GM23338 (cell line): ENCODE measurements around the gene FBXW11. TPM values are rescaled to one million over a fixed set of nuclear protein-coding genes. Genes with fewer than 3 reads are reported as not detected.

Source experiments
- ATAC-seq: fragments of 200-7000 bp; cut with Tn5 transposase; 3 replicates; pipeline ENCODE4 v1.9.1; 2020
- DNase-seq: peaks from one replicate; pipeline ENCODE4 v3.0.0-alpha.2; 2015; ENCODE audit warnings: low spot score
- H2AFZ ChIP-seq: fragments of 200-600 bp; sonication (generic); 2 replicates; pipeline ENCODE4 v1.8.0; 2016; ENCODE audit warnings: antibody characterized with exemption, mild to moderate bottlenecking, moderate library complexity
- H3F3A ChIP-seq: fragments of 200-600 bp; sonication (generic); replicated peaks from 2 replicates; pipeline ENCODE4 v1.8.0; 2017; ENCODE audit warnings: antibody characterized with exemption, mixed run types, low read depth
- H3K27ac ChIP-seq: fragments of 200-600 bp; sonication (generic); 2 replicates; pipeline ENCODE4 v1.6.1; 2016; ENCODE audit warnings: low read depth
- H3K27me3 ChIP-seq: fragments of 200-600 bp; sonication (generic); 2 replicates; pipeline ENCODE4 v1.8.0; 2016; ENCODE audit warnings: mild to moderate bottlenecking, mixed run types, moderate library complexity; ENCODE audit not compliant: insufficient read depth
- H3K36me3 ChIP-seq: fragments of 200-600 bp; sonication (generic); 2 replicates; pipeline ENCODE4 v1.8.0; 2016; ENCODE audit warnings: mild to moderate bottlenecking; ENCODE audit not compliant: insufficient read depth
- H3K4me1 ChIP-seq: fragments of 200-600 bp; sonication (generic); 2 replicates; pipeline ENCODE4 v1.8.0; 2016; ENCODE audit warnings: mild to moderate bottlenecking, moderate library complexity; ENCODE audit not compliant: insufficient read depth
- H3K4me2 ChIP-seq: fragments of 200-600 bp; sonication (generic); 2 replicates; pipeline ENCODE4 v1.7.1; 2017; ENCODE audit warnings: mixed run types
- H3K4me3 ChIP-seq: fragments of 200-600 bp; sonication (generic); 2 replicates; pipeline ENCODE4 v1.6.1; 2016; ENCODE audit warnings: mixed run types
- H3K79me2 ChIP-seq: fragments of 200-600 bp; sonication (generic); replicated peaks from 2 replicates; pipeline ENCODE4 v1.8.0; 2017; ENCODE audit warnings: mild to moderate bottlenecking; ENCODE audit not compliant: insufficient read depth
- H3K9me2 ChIP-seq: fragments of 200-600 bp; sonication (generic); 2 replicates; pipeline ENCODE4 v1.8.0; 2017; ENCODE audit not compliant: insufficient read depth
- H4K20me1 ChIP-seq: fragments of 200-600 bp; sonication (generic); replicated peaks from 2 replicates; pipeline ENCODE4 v1.8.0; 2017; ENCODE audit warnings: mild to moderate bottlenecking; ENCODE audit not compliant: insufficient read depth
- H3K27ac Mint-ChIP-seq: 2 replicates; pipeline ENCODE4 v1.8.0; 2020; ENCODE audit warnings: inconsistent platforms, mild to moderate bottlenecking, moderate library complexity, mixed read lengths
- H3K27me3 Mint-ChIP-seq: 3 replicates; pipeline ENCODE4 v1.8.0; 2022; ENCODE audit warnings: low read depth, mild to moderate bottlenecking, moderate library complexity, mixed read lengths, inconsistent platforms; ENCODE audit not compliant: insufficient read depth, poor library complexity
- H3K36me3 Mint-ChIP-seq: 3 replicates; pipeline ENCODE4 v1.8.0; 2021; ENCODE audit warnings: low read depth, mild to moderate bottlenecking, inconsistent platforms, moderate library complexity, mixed read lengths
- H3K4me1 Mint-ChIP-seq: 3 replicates; pipeline ENCODE4 v1.8.0; 2020; ENCODE audit warnings: mild to moderate bottlenecking, inconsistent platforms, mixed read lengths
- H3K4me3 Mint-ChIP-seq: 3 replicates; pipeline ENCODE4 v1.8.0; 2021; ENCODE audit warnings: moderate library complexity, mild to moderate bottlenecking, inconsistent platforms, mixed read lengths
- H3K9me3 Mint-ChIP-seq: 3 replicates; pipeline ENCODE4 v1.8.0; 2020; ENCODE audit warnings: moderate library complexity, mild to moderate bottlenecking, inconsistent platforms, mixed read lengths
- ETS1 ChIP-seq: IDR thresholded peaks from 2 replicates; pipeline ENCODE4 v1.6.1; 2016; ENCODE audit warnings: antibody characterized with exemption
- JUNB ChIP-seq: IDR thresholded peaks from one replicate; pipeline ENCODE4 v1.6.1; 2016; ENCODE audit warnings: antibody characterized with exemption; ENCODE audit not compliant: unreplicated experiment
- POLR2AphosphoS5 ChIP-seq: IDR thresholded peaks from 2 replicates; pipeline ENCODE4 v1.6.1; 2016; ENCODE audit warnings: antibody characterized with exemption, low read depth
- REST ChIP-seq: IDR thresholded peaks from one replicate; pipeline ENCODE4 v1.6.1; 2018; ENCODE audit warnings: antibody characterized with exemption; ENCODE audit not compliant: unreplicated experiment
- long read RNA-seq: library from polyadenylated mRNA; unstranded; transcript quantifications from one replicate; pipeline ENCODE4 v2.0.0, GENCODE V29; 2020; ENCODE audit not compliant: unreplicated experiment
- polyA plus RNA-seq: library from polyadenylated mRNA; unstranded; fragments of >200 nt; fragmentation: Nextera tagmentation; extraction: Ambion mirVana; gene quantifications from 2 replicates; pipeline ENCODE4 v1.2.1, GENCODE V29; 2016
- total RNA-seq: library from RNA; depleted of rRNA; stranded (reverse); fragments of >200 nt; shearing (Covaris generic); gene quantifications from 2 replicates; pipeline ENCODE4 v1.2.3, GENCODE V29; 2014; rRNA removed

FBXW11 gene
- total RNA-seq (88.0 and 102 TPM in 2 replicates), polyA plus RNA-seq (45.0 and 49.1 TPM in 2 replicates)
- long read RNA-seq, partial matches to known transcripts = 5 of 8 reads
- long read RNA-seq, other reads (novel, unspliced or antisense) = 3 of 8 reads

- H3K9me3 Mint-ChIP-seq = no peaks in the 10 kb centered on the region
- H3K27me3 ChIP-seq = no peaks in the 10 kb centered on the region
- peaks cover 62% of the 10 kb centered on the region for H3K4me1 Mint-ChIP-seq
These were observed at the start of gene FBXW11 for GRCh38 chr5:172006321-172007174. TSS of gene FBXW11 (minus strand) at chr5:172006638. CDS start at chr5:172006502, 136 bp downstream.

More at GRCh38 chr5:172006321-172007174, at the start of gene FBXW11:
- peak; percentile 98 for DNase-seq
- TF ChIP-seq JUNB = no peak
- peak; percentile 98 for TF ChIP-seq ETS1
- no peak for TF ChIP-seq REST
- peak; percentile 92 for TF ChIP-seq POLR2AphosphoS5
- peaks cover 25% of the 10 kb centered on the region for H4K20me1 ChIP-seq
- peak within 1 kb of the TSS; percentile 94 for H3K4me2 ChIP-seq
- H3K4me1 ChIP-seq = peaks cover 58% of the 10 kb centered on the region
- H3K27me3 Mint-ChIP-seq = peaks cover 6% of the 10 kb centered on the region
- peaks cover 15% of the 10 kb centered on the region for H3F3A ChIP-seq
- H3K27ac Mint-ChIP-seq = peak within 1 kb of the TSS; percentile 97
- H3K4me3 ChIP-seq = peak within 1 kb of the TSS; percentile 93
- H3K36me3 Mint-ChIP-seq = no peaks in the 10 kb centered on the region
- H3K9me2 ChIP-seq = no peaks in the 10 kb centered on the region
- H3K27ac ChIP-seq = peak within 1 kb of the TSS; percentile 88
- H3K4me3 Mint-ChIP-seq = peak within 1 kb of the TSS; percentile 96
- no peaks in the 10 kb centered on the region for H3K36me3 ChIP-seq
- 0 out of 2 replicates have a peak within 1 kb of the TSS, but pooled peaks have one; percentile 64 for H2AFZ ChIP-seq
- peak; percentile 71 for ATAC-seq
- peaks cover 56% of the 10 kb centered on the region for H3K79me2 ChIP-seq
